Right lobe of liver (tissue), 4 donors: ENCODE data around the gene SH3RF1.

Experiments used
- CTCF ChIP-seq, 4 donors: fragments of 200-600 bp in 3 of 4; fragments of 450-650 bp in 1 of 4; IDR thresholded peaks; one replicate each; pipeline versions ENCODE4 v1.5.1 to v1.8.0; 2016 to 2022; ENCODE audit warnings: antibody characterized with exemption in 4 of 4, mild to moderate bottlenecking in 2 of 4
- POLR2A ChIP-seq: fragments of 450-650 bp; IDR thresholded peaks from one replicate; pipeline ENCODE4 v1.6.1; 2017; ENCODE audit warnings: antibody characterized with exemption, mild to moderate bottlenecking
- donor health status: DM: no; HTN: no; CAD: no.
- donor health status: DM: no; HTN: no; CAD: no.
- donor health status: DM: no; HTN: yes; CAD: no.

DNA sequence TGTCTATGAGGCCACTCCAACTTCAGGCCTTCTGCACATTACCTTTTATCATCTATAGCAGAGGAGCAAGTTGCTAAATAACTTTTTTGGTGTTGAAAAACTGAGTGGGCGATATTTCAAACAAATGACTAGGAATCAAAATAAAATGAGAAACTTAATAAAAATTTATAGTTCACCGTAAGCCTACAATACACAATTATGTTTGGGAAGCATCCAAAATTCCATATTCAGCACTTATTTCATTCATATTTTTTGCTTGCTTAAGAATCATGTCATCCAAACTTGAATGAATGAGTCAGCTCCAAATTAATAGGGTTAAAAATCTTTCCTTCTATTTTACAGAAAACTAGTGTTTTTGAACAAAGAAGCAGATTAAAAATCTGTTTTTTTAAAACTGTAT is 119.1 kb downstream of the SH3RF1 start:
- TF ChIP-seq CTCF (IDR thresholded peaks at IDR 0.05): no peak
- no peak for TF ChIP-seq POLR2A
